PC-9 (cell line): ENCODE results near the gene ACCS.

Experiments
- EZH2 ChIP-seq: fragments of 200-600 bp; sonication (generic); IDR thresholded peaks from 2 replicates; pipeline ENCODE4 v1.8.0; 2017; ENCODE audit warnings: antibody characterized with exemption, low read depth
- TF ChIP-seq, protein P1 (sequence below): fragments of 200-600 bp; sonication (generic); conservative IDR thresholded peaks from 2 replicates; pipeline ENCODE4 v1.6.1; 2017; ENCODE audit warnings: mixed run types, antibody characterized with exemption, mild to moderate bottlenecking, moderate library complexity

DNA sequence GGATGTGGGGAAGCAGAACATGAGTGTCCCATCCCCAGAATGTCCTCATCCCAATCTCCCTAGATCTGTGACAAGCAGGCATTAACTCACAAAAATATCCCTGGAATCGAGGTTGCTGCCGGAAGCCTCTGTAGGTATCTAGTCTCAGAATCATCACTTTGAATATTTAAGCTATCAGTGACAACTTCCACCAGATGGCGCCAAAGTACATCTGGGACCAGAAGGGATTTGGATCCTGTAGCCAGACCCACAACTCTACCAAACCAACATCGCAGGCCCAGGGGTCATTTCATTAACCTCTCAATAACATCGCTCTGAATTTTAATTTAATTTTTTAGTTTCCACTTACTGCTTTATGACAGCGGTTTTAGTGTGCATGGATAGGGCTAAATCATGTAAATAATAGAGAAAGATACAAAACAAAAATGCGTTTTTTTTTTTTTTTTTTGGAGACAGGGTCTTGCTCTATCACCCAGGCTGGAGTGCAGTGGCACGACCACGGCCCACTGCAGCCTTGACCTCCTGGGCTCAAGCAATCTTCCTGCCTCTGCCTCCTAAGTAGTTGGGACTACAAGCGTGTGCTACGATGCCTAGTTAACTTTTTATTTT is 28.3 kb downstream of the ACCS start:
- TF ChIP-seq, protein P1, sequence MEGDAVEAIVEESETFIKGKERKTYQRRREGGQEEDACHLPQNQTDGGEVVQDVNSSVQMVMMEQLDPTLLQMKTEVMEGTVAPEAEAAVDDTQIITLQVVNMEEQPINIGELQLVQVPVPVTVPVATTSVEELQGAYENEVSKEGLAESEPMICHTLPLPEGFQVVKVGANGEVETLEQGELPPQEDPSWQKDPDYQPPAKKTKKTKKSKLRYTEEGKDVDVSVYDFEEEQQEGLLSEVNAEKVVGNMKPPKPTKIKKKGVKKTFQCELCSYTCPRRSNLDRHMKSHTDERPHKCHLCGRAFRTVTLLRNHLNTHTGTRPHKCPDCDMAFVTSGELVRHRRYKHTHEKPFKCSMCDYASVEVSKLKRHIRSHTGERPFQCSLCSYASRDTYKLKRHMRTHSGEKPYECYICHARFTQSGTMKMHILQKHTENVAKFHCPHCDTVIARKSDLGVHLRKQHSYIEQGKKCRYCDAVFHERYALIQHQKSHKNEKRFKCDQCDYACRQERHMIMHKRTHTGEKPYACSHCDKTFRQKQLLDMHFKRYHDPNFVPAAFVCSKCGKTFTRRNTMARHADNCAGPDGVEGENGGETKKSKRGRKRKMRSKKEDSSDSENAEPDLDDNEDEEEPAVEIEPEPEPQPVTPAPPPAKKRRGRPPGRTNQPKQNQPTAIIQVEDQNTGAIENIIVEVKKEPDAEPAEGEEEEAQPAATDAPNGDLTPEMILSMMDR, result peak; percentile 89
- no peak for TF ChIP-seq EZH2
